ENCODE data around the gene ACAP3.

- TF ChIP-seq POLR2AphosphoS5 (IDR thresholded peaks at IDR 0.05), result peak in 1 of 3 donors; percentile 60
- TF ChIP-seq, protein P1, sequence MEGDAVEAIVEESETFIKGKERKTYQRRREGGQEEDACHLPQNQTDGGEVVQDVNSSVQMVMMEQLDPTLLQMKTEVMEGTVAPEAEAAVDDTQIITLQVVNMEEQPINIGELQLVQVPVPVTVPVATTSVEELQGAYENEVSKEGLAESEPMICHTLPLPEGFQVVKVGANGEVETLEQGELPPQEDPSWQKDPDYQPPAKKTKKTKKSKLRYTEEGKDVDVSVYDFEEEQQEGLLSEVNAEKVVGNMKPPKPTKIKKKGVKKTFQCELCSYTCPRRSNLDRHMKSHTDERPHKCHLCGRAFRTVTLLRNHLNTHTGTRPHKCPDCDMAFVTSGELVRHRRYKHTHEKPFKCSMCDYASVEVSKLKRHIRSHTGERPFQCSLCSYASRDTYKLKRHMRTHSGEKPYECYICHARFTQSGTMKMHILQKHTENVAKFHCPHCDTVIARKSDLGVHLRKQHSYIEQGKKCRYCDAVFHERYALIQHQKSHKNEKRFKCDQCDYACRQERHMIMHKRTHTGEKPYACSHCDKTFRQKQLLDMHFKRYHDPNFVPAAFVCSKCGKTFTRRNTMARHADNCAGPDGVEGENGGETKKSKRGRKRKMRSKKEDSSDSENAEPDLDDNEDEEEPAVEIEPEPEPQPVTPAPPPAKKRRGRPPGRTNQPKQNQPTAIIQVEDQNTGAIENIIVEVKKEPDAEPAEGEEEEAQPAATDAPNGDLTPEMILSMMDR (IDR thresholded peaks at IDR 0.05 in 8 of 11, conservative IDR thresholded peaks at IDR 0.05 in 3 of 11), result no peak
Measured at GRCh38 chr1:1312450-1313314, 5.0 kb upstream of the ACAP3 start.
